OCI-LY7 (cell line): ENCODE data around the gene S100A2. TPM values are rescaled to one million over a fixed set of nuclear protein-coding genes. Genes with fewer than 3 reads are reported as not detected.

Source experiments
- BruUV-seq: library from RNA; stranded (reverse); fragments of 400-500 nt; replicated peaks from 2 replicates; lab custom pipeline; 2021; lab: Mats Ljungman, UMichigan
- CTCF ChIA-PET: fragments of 300-600 bp; sonication (Branson Sonifier 250); formaldehyde crosslinking; loops from one replicate; lab custom pipeline; 2022; ENCODE audit warnings: antibody characterized with exemption; ENCODE audit not compliant: unreplicated experiment; lab: Charles Lee
- POLR2A ChIA-PET: fragments of 300-600 bp; sonication (Branson Sonifier 250); formaldehyde crosslinking; loops from one replicate; lab custom pipeline; 2022; ENCODE audit warnings: antibody characterized with exemption; lab: Charles Lee
- DNase-seq: peaks from one replicate; pipeline ENCODE4 v3.0.0-alpha.2; 2015; ENCODE audit warnings: low spot score
- H2AFZ ChIP-seq: fragments of 200-600 bp; sonication (generic), shearing (Covaris generic); 2 replicates; pipeline ENCODE4 v1.6.1; 2014; ENCODE audit warnings: mild to moderate bottlenecking, antibody characterized with exemption, low read length, moderate library complexity
- H3K27ac ChIP-seq: fragments of 200-600 bp; sonication (generic); 2 replicates; pipeline ENCODE4 v1.5.1; 2014; ENCODE audit warnings: mixed run types, low read depth, mild to moderate bottlenecking, moderate library complexity, low read length, inconsistent platforms; ENCODE audit not compliant: poor library complexity, severe bottlenecking
- H3K36me3 ChIP-seq: fragments of 200-600 bp; sonication (generic); 2 replicates; pipeline ENCODE4 v1.6.1; 2014; ENCODE audit warnings: mild to moderate bottlenecking, antibody characterized with exemption, low read length, moderate library complexity, mixed read lengths; ENCODE audit not compliant: insufficient read depth
- H3K4me1 ChIP-seq: fragments of 200-600 bp; sonication (generic); 2 replicates; pipeline ENCODE4 v1.5.1; 2014; ENCODE audit warnings: mild to moderate bottlenecking, low read length; ENCODE audit not compliant: insufficient read depth, poor library complexity, severe bottlenecking
- H3K4me2 ChIP-seq: fragments of 200-600 bp; sonication (generic); 2 replicates; pipeline ENCODE4 v1.6.1; 2014; ENCODE audit warnings: mild to moderate bottlenecking, low read length
- H3K4me3 ChIP-seq: fragments of 200-600 bp; sonication (generic); 2 replicates; pipeline ENCODE4 v1.5.1; 2014; ENCODE audit warnings: mild to moderate bottlenecking, low read depth, low read length; ENCODE audit not compliant: poor library complexity, severe bottlenecking
- H3K79me2 ChIP-seq: fragments of 200-600 bp; sonication (generic); 2 replicates; pipeline ENCODE4 v1.6.1; 2016; ENCODE audit warnings: low read depth, mild to moderate bottlenecking, low read length, moderate library complexity, mixed read lengths; ENCODE audit not compliant: insufficient read depth
- H3K9me2 ChIP-seq: fragments of 200-600 bp; sonication (generic); 2 replicates; pipeline ENCODE4 v1.6.1; 2016; ENCODE audit warnings: mild to moderate bottlenecking, low read length, mixed read lengths; ENCODE audit not compliant: insufficient read depth
- H3K9me3 ChIP-seq: fragments of 200-600 bp; sonication (generic); 2 replicates; pipeline ENCODE4 v1.6.1; 2014; ENCODE audit warnings: mild to moderate bottlenecking, mixed run types, low read length, mixed read lengths
- H4K20me1 ChIP-seq: fragments of 200-600 bp; sonication (generic); 2 replicates; pipeline ENCODE4 v1.6.1; 2014; ENCODE audit warnings: mild to moderate bottlenecking, antibody characterized with exemption, low read length, moderate library complexity, mixed read lengths; ENCODE audit not compliant: insufficient read depth
- EZH2phosphoT487 ChIP-seq: fragments of 200-600 bp; sonication (generic); IDR thresholded peaks from 2 replicates; pipeline ENCODE4 v1.6.1; 2018; ENCODE audit warnings: low read depth, borderline replicate concordance, mild to moderate bottlenecking, mixed run types, antibody characterized with exemption, low read length, moderate library complexity, mixed read lengths
- intact Hi-C: fragments of 100-400 bp; cut with micrococcal nuclease; formaldehyde crosslinking; loops from one replicate; pipeline ENCODE4 v1.10.0; 2022; ENCODE audit not compliant: unreplicated experiment
- total RNA-seq, 2 experiments: library from RNA; depleted of rRNA in 1 of 2; stranded (reverse); fragments of >200 nt in 1 of 2; shearing (Covaris generic) in 1 of 2; gene quantifications; 2 replicates each; pipeline ENCODE4 v1.2.3, GENCODE V29; 2014 to 2022
- TF ChIP-seq, protein P1 (sequence below): fragments of 200-600 bp; sonication (generic); conservative IDR thresholded peaks from 2 replicates; pipeline ENCODE4 v1.5.1; 2014; ENCODE audit warnings: mild to moderate bottlenecking, antibody characterized with exemption, low read length, moderate library complexity, mixed read lengths

The S100A2 gene
- total RNA-seq, 2 experiments from 2014 or later: 1.4 TPM; not detected in 1

DNA sequence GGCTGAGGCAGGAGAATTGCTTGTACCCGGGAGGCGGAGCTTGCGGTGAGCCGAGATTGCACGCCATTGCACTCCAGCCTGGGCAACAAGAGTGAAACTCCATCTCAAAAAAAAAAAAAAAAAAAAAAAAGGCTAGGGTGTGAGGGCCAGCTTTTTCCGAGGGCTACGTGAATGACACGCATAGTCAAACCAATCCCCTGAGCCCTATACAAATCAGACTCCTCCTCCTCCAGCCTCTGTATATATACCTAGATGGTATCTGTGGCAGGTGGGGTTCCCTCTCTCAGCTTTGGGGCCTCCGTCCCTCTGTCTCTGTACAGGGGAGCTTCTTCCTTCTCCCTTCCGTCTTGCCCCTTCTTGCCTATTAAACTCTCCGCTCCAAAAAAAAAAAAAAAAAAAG is 40.5 kb upstream of the S100A2 start:
- no peaks in the 10 kb centered on the region for H3K79me2 ChIP-seq
- POLR2A ChIA-PET: interaction anchor here (0.8 to 1.0 kb wide), 2 partner anchors 19 to 27 kb away, joined by 5 read pairs; no protein-coding TSS in a partner anchor

DNA sequence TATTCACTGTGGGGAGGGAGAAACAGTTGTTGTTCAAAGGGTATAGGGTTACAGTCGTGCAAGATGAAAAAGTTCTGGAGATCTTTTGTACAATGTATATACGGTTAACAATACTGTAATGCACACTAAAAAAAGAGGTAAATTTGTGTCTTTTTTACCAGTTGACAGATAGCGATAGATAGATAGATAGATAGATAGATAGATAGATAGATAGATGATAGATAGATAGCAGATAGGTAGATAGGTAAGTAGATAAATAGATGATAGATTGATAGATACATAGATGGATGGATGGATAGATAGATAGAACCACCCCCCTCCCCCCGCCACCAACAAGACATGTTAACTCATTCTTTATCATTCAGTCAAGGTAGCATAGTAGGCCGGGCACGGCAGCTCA is 37.1 kb upstream of the S100A2 start:
- no peak for TF ChIP-seq EZH2phosphoT487
- TF ChIP-seq, protein P1, sequence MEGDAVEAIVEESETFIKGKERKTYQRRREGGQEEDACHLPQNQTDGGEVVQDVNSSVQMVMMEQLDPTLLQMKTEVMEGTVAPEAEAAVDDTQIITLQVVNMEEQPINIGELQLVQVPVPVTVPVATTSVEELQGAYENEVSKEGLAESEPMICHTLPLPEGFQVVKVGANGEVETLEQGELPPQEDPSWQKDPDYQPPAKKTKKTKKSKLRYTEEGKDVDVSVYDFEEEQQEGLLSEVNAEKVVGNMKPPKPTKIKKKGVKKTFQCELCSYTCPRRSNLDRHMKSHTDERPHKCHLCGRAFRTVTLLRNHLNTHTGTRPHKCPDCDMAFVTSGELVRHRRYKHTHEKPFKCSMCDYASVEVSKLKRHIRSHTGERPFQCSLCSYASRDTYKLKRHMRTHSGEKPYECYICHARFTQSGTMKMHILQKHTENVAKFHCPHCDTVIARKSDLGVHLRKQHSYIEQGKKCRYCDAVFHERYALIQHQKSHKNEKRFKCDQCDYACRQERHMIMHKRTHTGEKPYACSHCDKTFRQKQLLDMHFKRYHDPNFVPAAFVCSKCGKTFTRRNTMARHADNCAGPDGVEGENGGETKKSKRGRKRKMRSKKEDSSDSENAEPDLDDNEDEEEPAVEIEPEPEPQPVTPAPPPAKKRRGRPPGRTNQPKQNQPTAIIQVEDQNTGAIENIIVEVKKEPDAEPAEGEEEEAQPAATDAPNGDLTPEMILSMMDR: no peak
- no peaks in the 10 kb centered on the region for H3K9me2 ChIP-seq
- intact Hi-C loops: no loop called here
- H2AFZ ChIP-seq: no peak overlapping the region
- POLR2A ChIA-PET: no interaction called here
- no TSS peak for BruUV-seq
- no peaks in the 10 kb centered on the region for H3K79me2 ChIP-seq
- no peak overlapping the region for H3K4me2 ChIP-seq
- no peak for DNase-seq
- H4K20me1 ChIP-seq: no peaks in the 10 kb centered on the region
- H3K27ac ChIP-seq: no peak overlapping the region
- no peaks in the 10 kb centered on the region for H3K9me3 ChIP-seq
- H3K4me3 ChIP-seq: no peak overlapping the region
- peaks cover 22% of the 10 kb centered on the region for H3K4me1 ChIP-seq
- CTCF ChIA-PET: no interaction called here
- H3K36me3 ChIP-seq: no peaks in the 10 kb centered on the region

More for the DNA sequence above, 40.5 kb upstream of the S100A2 start:
- Histone ChIP-seq H3K4me3 (no peak overlapping the region), H3K9me2 (no peaks in the 10 kb centered on the region), H3K4me1 (no peaks in the 10 kb centered on the region), H3K9me3 (no peaks in the 10 kb centered on the region), H2AFZ (no peak overlapping the region), H4K20me1 (no peaks in the 10 kb centered on the region), H3K27ac (no peak overlapping the region), H3K36me3 (no peaks in the 10 kb centered on the region), H3K4me2 (no peak overlapping the region)
- intact Hi-C loops: no loop called here
- TF ChIP-seq EZH2phosphoT487: no peak
- TF ChIP-seq, protein P1: no peak
- DNase-seq: no peak
- BruUV-seq: no TSS peak
- CTCF ChIA-PET: no interaction called here

DNA sequence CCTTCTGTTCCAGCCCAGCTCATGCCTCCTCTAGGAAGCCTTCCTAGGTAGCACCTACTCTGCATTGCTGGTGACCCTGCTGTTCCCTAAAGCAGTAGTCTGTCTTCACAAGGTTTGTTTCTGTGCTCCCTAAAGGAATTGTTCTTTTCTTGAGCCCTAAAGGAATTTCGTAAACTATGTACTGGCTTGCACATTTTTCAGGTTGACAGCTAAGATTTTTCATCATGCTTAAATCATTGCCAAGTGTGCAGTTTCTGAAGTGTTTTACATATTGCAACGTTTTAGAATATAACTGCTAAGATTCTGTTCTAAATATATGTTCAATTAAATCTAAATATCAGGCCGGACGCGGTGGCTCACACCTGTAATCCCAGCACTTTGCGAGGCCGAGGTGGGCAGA is 34.2 kb upstream of the S100A2 start:
- intact Hi-C loops: loop anchor here (2.0 kb wide), 2 partner anchors 35 to 59 kb away; partner anchors contain the start of genes CHTOP and SNAPIN
- Histone ChIP-seq H3K4me2 (no peak overlapping the region), H3K9me2 (no peaks in the 10 kb centered on the region), H3K79me2 (no peaks in the 10 kb centered on the region), H3K27ac (peak overlapping the region; percentile 92), H3K4me1 (peaks cover 29% of the 10 kb centered on the region), H4K20me1 (no peaks in the 10 kb centered on the region), H3K4me3 (no peak overlapping the region), H3K9me3 (no peaks in the 10 kb centered on the region), H3K36me3 (no peaks in the 10 kb centered on the region), H2AFZ (peak overlapping the region; percentile 29; the same call in 1 of the 2 replicates)
- BruUV-seq: no TSS peak
- ChIA-PET POLR2A (interaction anchor here (0.6 to 1.2 kb wide), 3 partner anchors 21 to 33 kb away, joined by 3 to 4 read pairs (median 3); no protein-coding TSS in a partner anchor), CTCF (no interaction called here)
- no peak for TF ChIP-seq EZH2phosphoT487
- TF ChIP-seq, protein P1: no peak
- DNase-seq: no peak
